NCI-H2081 (cell line): ENCODE data around the gene SRRT.
"Not testable (repeated sequence)": the region's sequence is repeated elsewhere in the genome, so short reads cannot be mapped to it uniquely, and the experiment has no call there.

Source experiments
- DNase-seq, 2 experiments: peaks; one replicate each; lab custom pipeline; 2025; lab: John Stamatoyannopoulos, UW

The SRRT gene

DNA sequence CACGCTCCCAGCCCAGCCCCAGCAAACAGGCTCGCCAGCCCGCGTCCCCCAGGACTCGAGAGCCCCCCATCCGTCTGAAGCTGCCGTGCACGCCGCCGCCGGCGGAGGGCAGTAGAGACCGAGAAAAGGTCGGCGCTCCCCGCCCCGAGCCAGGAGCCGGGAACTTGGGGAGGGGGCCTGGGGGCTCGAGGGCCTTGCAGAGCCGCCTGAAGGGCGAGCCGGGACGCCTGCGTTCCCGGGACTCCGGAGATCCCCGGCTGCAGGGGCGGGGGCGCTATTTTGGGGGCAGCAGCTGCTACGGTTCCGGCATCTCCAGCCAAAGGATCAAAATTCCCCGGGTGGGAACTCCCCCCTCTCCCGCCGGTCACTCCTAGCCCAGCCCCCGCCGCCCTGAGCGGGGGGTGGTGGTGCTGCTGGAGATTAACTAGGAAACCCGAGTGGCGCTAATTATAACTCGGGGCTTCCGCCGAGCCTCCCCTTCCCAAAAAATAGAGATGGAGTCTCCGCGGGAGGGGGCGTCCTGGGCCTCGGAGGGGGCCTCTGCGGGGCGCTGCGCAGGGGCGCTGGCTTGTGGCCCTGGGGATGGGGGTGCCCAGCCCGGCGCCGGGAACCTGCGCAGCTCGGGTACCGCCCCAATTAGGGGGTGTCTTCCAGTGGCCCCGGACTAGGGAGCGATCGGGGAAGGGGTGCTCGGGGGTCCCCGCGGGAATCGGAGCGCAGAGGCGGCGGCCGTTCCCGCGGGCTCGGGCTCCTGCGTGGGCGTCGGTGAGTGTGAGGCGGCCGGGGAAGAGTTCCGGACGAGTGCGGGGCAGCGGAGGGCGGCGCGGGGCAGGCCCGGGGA, 20.2 kb downstream of the SRRT start:
- peak; percentile 33 to 40 for DNase-seq

DNA sequence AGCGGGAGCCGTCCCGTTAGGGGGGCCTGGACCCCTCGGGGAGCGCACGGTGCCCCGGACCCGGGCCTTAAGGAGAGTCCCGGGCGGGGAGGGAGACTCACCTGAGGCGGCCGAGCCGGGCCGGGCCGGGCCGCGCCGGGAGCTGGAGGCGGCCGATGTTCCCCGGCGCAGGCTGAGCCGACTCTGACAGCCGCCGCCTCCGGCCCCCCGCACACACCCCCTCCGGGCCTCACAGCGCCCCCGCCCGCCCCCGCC, 20.7 kb downstream of the SRRT start, which contains the start of gene ACHE:
ACHE (minus strand) TSS at position 188 of the 255 bp plus-strand sequence. CDS start 1,656 bp downstream, outside the sequence.
- no peak for DNase-seq

DNA sequence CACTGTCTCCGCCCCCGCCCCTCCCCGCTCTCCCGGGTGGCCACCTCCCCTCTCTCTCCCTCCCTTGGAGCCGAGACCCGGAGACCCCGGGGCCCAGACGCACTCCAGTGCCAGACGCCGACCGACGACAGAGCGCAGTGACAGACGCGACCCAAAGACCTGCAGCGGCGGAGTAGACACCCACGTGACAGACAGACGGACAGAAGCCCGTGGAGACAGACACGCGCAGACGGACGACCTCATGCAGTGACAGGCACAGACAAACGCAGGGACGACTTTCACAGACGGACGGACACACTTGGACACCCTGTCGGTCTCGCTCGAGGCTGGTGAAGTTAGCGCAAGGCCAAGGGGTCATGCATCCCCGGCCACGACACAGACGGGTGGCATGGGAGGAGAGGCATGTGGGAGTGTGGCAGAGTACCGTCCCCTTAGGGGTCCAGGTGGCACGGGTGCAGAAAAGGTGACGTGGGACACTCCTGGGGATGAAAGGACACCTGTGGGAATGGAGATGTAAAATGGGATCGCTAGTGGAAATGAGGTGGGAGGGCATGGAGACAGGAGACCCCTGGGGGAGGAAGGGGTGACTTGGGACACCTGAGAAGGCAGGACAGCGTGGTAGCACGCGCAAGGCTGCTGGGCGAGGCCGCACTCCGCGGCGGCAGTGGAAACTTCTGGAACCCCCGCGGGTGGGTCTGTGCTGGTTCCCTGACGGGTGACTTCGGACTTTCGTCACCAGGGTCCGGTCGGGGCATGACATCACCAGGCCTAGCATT, 21.2 kb downstream of the SRRT start:
- no peak for DNase-seq

DNA sequence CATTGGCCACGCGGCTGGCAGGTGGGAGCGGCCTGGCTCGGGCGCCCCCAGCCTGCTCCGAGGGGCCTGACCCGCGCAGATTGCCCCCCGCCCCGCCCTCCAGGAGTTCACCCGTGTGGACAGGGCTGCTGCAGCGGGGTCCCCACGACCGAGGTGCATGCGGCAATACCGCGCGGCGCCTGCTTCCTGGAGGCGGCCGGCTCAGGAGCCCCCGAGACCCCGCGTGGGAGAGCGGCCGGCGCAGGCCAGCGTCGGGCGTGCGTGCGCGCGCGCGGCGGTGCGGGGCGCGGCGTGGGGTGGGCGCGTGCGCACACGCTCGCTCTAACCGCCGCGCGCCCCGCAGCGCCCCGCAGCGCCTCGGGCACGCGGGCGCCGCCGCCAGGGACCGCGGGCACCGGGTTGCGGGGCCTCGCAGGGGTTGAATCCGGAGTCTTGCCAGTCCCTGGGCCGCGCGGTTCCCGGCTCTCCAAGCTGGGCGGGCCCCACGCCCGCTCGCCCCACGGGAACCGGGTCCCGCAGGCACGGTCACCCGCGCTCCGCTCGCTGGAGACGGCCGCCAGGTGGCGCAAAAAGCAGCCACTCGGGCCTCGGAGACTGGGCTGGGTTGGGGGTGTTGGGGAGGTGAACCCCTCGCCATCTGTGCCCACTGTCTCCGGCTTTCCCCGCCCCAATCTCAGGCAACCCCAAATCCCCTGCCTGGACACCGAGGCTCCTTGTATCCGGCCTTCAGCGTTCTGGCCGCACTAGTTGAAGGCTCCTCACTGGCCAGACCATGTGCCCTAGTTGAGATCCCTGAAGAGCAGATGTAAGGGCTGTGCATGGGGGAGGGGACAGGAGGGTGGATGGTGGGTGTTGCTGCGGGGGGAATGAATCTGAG, 22.1 kb downstream of the SRRT start:
- DNase-seq = peak; percentile 24 to 34

DNA sequence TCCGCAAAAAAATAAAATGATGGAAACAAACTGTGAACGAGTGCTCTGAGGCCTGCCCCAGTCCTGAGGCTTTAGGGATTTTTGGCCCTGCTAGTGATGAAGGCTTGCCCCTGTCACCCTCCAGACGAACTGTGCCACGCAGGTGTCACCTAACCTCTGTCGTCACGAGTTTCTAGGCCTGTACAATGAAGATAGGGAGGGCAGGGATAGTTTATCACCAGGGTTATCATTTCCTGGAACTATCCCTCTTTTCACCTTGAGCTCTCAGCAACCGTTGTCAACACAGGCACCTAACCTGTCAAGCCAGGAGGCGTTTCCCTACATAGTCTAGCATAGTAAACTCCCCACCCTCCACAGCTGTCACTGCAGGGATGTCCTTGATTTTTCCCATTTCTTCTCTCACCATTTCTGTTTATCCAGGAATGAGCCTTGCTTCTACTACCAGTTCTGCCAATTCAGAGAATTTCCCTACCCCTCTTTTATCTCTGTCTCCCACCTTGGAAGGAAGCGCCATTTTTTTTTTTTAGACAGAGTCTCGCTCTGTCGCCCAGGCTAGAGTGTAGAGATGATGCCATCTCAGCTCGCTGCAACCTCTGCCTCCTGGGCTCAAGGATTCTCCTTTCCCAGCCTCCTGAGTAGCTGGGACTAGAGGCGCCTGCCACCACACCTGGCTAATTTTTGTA, 23.0 kb downstream of the SRRT start:
- no peak for DNase-seq

DNA sequence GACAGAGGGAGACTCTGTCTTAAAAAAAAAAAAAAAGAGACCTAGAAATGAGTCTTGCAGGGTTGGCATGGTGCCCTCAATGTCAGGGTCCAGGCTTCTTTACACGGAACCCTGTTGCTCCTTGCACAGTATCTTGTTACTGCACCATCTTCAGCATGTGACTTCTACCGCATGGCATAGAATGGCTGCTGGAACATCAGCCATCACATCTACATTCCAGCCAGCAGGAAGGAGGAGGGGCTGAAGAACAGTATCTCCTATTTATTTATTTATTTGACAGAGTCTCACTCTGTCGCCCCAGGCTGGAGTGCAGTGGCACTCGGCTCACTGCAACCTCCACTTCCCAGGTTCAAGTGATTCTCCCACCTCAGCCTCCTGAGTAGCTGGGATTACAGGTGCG, 24.5 kb downstream of the SRRT start:
- DNase-seq = no peak

DNA sequence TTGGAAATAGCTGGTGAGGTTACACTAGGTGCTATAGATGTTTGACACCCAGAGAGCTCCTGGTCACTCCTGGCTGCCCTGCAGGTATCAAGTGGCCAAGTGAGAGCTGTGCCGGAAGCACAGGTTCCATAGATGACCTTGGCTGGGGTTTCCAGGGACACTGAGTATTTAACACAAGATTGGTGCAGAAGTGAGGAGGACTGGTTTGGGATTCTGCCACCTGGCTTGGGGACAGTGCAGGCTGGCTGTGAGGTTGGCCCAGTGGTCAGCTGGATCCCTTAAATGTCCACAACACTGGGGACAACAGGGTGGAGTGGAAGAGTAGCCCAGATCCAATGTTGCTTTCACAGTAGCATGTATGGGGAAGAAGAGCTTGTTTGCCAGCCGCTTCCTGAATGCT, 26.1 kb downstream of the SRRT start:
- DNase-seq = no peak

DNA sequence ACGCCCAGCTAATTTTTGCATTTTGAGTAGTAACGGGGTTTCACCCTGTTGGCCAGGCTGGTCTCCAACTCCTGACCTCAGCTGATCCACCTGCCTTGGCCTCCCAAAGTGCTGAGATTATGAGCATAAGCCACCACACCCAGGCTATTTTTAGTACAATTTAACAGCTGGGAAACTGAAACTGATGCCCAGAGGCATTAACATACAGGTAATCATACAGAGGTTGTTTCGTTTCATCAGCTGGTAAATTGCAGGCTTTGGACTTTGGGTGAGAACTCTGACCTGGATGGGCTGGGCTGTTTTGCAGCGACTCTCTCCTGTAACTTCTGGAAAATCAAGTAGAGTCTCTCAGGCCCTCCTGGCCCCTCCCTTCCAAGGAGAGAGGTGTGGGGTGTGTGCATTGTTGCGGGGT, 27.0 kb downstream of the SRRT start:
- DNase-seq = no peak

DNA sequence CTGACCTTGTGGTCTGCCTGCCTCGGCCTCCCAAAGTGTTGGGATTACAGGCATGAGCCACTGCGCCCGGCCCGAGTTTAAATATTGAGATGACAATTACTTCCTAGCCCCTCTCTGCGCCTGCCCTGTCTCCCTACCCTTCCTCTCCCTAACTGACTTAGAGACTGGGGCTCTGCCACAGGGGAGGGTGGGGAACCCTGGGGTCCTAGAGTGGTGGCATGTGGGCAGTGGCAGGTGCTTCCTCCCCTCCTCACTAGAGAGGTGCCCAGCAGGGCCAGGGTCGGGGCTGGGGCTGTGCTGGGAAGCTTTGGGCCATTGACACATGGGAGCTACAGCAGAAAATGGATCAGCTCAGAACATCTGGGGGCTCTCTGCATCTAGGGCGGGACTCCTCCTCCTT, 27.7 kb downstream of the SRRT start:
- no peak for DNase-seq

DNA sequence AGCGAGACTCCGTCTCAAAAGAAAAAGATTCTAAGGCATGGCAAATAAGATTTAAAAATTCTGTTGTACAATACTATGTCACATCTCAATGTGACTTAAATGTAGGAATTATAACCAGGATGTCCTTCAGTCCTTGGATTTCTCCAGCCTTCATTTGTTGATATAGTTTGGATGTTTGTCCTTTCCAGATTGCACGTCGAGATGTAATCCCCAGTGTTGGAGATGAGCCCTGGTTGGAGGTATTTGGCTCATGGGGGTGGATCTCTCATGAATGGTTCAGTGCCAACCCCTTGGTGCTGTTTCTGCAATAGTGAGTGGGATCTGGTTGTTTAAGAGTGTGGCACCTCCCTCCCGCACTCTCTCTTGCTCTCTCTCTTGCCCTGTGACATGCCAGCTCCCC, 33.6 kb downstream of the SRRT start:
- DNase-seq = no peak

DNA sequence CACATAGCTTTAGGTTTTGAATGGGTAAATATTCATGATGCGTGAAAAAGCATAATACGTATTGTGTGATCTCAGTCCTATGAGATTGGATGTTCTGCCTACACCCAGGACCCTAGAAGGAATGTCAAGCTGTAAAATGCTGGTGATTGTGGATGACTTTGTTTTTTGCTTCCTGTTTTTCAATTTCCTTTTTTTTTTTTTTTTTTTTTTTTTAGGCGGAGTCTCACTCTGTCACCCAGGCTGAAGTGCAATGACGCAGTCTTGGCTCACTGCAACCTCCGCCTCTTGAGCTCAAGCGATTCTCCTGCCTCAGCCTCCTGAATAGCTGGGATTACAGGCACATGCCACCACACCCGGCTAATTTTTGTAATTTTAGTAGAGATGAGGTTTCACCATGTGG, 35.5 kb downstream of the SRRT start:
- DNase-seq = not testable (repeated sequence)

DNA sequence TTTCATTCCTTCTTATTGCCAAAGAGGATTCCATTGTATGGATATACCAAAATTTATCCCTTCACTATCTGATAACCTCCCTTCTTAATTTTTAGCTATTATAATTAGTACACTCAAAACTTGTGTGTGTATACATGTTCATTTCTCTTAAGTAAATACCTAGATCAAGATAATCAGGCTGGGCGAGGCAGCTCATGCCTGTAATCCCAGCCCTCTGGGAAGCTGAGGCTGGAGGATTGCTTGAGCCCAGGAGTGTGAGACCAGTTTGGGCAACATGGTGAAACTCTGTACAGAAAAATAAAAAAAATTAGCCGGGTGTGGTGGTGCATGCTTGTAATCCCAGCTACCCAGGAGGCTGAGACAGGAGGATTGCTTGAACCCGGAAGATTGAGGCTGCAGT, 36.6 kb downstream of the SRRT start:
- no peak for DNase-seq

DNA sequence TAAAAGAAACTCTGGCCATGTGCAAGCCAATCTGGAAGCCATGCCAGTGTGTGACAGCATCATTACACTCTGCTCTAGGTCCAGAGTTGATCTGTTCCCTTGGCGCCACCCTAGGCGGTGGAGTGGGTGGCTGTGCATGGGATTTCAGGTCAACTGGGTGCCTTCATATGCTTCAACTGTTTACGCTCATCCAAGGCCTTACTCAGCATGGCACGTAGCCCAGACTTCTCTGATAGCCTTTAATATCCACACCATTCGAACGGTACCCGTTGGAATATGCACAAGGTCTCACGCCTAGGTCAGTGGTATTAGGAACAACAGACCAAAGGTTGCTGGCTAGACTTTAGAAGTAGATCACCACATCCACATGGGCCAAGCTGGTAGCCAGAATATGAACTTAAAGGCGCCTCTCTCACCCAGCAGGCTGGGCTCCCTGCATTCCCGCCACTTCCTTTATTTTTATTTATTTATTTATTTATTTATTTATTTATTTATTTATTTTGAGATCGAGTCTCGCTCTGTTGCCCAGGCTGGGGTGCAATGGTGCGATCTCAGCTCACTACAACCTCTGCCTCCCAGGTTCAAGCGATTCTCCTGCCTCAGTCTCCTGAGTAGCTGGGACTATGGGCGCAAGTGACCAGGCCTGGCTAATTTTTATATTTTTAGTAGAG, 39.4 kb downstream of the SRRT start:
- no peak for DNase-seq

DNA sequence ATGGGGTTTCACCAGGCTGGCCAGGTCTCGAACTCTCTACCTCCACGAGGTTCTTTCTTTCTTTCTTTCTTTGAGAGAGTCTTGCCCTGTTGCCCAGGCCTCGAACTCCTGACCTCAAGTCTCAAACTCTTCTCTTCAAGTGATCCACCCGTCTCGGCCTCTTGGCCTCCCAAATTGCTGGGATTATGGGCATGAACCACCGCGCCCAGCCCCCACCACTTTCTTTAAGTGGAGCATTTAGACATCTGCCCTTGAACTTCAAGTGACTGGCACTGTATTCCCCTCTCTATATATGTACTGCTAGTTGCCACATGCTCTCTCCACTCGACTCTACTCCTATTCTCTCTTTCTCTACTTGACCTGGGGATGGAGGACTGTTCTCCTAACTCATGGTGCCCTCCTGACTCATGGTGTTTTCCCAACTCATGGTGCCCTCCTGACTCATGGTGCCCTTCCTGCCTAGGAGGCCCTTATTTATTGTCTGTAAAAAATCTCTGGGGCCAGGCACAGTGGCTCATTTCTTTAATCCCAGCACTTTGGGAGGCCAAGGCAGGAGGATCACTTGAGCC, 40.1 kb downstream of the SRRT start:
- no peak for DNase-seq

DNA sequence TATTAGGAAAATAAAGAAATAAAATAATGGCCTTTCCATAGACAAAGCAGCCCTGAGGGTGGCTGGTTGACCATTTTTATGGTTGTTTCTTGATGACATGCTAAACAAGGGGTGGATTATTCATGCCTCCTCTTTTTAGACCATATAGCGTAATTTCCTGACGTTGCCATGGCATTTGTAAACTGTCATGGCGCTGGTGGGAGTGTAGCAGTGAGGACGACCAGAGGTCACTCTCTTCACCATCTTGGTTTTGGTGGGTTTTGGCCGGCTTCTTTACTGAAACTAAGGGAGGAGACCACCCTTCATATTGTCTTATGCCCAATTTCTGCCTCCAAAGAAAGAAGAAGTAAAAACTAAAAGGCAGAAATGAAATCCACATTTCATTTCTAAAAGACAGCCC, 44.4 kb downstream of the SRRT start:
- DNase-seq = not testable (repeated sequence)

DNA sequence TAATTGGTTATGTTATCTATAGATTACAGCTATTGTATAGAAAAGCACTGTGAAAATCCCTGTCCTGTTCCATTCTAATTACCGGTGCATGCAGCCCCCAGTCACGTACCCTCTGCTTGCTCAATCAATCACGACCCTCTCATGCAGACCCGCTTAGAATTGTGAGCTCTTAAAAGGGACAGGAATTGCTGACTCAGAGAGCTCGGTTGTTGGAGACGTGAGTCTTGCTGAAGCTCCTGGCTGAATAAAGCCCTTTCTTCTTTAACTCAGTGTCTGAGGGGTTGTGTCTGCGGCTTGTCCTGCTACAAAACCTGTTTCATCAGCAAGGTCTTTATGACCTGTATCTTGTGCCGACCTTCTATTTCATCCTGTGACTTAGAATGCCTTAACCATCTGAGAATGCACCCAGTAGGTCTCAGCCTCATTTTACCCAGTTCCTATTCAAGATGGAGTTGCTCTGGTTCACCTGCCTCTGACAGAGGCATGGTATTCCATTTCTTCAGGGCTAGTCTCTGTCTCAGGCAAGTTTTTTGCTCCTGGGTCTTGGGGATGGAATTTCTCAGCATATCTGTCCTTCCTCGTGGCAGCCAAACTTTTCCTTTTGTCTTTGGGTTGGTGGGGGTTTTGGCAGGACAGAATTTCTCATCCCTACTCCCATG, 45.0 kb downstream of the SRRT start:
- DNase-seq = not testable (repeated sequence)

DNA sequence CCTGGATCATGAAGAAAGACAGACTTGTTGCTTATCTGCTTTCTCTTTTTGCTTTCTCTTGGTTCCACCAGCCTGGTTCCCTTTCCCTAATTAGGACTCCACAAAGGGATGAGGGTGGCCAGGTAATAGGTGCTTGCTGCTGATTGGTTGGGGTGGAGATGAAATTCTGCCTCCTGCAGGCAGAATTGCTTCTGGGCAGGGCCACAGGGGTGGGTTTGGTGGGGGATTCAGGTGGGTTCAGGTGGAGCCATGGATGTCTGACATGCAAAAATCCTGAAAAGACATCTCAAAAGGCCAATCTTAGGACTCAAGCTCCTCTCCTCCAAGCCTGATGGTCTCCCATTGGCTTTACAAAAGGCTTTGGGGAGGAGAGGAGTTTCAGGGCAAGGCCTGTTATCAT, 46.1 kb downstream of the SRRT start:
- no peak for DNase-seq

DNA sequence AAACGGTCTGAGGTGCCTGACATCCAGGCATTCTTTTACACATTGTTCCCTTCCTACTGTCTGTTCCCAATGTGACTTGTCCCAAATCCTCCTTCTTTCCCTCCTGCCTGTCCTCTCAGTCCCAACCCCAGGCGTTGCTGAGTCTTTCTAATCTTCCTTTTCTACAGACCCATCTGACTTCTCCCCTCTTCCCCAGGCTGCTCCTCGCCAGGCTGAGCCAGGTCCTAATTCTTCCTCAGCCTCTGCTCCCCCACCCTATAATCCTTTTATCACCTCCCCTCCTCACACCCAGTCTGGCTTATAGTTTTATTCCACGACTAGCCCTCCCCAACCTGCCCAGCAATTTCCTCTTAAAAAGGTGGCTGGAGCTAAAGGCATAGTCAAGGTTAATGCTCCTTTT, 48.7 kb downstream of the SRRT start:
- DNase-seq = not testable (repeated sequence)

DNA sequence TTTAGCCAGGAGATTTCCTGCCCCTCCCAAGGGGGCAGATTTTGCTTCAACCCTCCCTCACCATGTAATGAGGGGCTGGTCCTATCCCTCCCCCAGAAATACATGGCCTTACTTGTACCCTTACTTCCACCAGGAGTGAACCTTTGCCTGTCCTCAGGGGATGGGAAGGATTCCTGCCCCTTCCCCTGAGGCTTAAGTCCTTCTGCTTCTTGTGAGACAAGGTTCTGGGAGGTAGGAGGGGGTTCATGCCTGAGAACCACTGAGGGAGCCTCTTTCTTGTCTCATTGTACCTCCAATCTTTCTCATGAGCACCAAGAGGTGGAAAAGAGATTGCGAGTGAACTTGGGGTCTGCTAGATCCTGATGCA, 54.9 kb downstream of the SRRT start:
- no peak for DNase-seq

DNA sequence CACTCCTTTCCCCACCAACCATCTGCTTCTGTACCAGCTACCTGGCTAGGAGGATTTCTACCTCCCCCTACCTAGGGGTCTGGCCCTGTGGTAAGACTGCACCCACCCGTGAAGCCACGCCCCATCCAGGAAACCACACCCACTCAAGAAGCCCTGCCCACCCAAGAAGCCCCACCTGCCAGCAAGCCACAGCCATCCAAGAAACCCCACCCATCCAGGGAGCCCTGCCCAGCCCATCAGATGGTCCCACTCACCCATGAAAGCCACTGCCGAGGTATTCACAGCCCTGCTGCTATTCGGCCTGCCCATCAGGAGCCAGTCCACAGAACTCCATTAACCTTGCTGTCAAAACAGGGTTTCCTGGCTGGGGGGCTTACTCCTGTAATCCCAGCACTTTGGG, 58.8 kb downstream of the SRRT start:
- DNase-seq = no peak

DNA sequence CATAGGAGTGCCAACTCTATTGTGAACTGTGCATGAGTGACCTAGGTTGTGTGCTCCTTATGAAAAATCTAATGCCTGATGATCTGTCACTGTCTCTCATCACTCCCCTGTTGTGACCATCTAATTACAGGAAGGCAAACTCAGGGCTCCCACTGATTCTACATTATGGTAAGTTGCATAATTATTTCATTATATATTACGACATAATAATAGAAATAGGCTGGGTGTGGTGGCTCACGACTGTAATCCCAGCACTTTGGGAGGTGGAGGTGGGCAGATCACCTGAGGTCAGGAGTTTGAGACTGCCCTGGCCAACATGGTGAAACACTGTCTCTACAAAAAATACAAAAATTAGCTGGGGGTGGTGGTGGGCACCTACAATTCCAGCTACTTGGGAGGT, 60.5 kb downstream of the SRRT start:
- not testable (repeated sequence) for DNase-seq
